Epithelial cell of esophagus (primary cell): ENCODE data around the gene ZNF738.
"Not testable (repeated sequence)": the region's sequence is repeated elsewhere in the genome, so short reads cannot be mapped to it uniquely, and the experiment has no call there.

Source experiments
- DNase-seq: peaks from one replicate; pipeline ENCODE4 v3.0.0; 2010; ENCODE audit warnings: low read depth
- H3K4me3 ChIP-seq: 2 replicates; pipeline ENCODE4 v1.5.1; 2011; ENCODE audit warnings: mild to moderate bottlenecking, low read length, control low read depth
- CTCF ChIP-seq: IDR thresholded peaks from 2 replicates; pipeline ENCODE4 v1.5.1; 2011; ENCODE audit warnings: low read depth, mild to moderate bottlenecking, low read length, control low read depth, inconsistent platforms; ENCODE audit not compliant: insufficient read depth; ENCODE audit errors: missing control alignments

ZNF738 gene

GRCh38 chr19:21323000-21323399 is 35.8 kb upstream of the ZNF738 start:
- TF ChIP-seq CTCF: no peak
- H3K4me3 ChIP-seq: no peak overlapping the region
- no peak for DNase-seq

GRCh38 chr19:21326169-21326568 is 32.6 kb upstream of the ZNF738 start:
- H3K4me3 ChIP-seq: no peak overlapping the region
- DNase-seq: no peak
- no peak for TF ChIP-seq CTCF

GRCh38 chr19:21328406-21328805 is 30.4 kb upstream of the ZNF738 start:
- DNase-seq: peak; percentile 2
- TF ChIP-seq CTCF: no peak

GRCh38 chr19:21328885-21329605 is 29.8 kb upstream of the ZNF738 start, which contains the start of gene ZNF708:
Gene ZNF708 (minus strand): TSS chr19:21329410. CDS start chr19:21329212, 198 bp downstream.
- peak within 1 kb of the TSS; percentile 98 for H3K4me3 ChIP-seq
- peak; percentile 90 for DNase-seq
- TF ChIP-seq CTCF: no peak

More at GRCh38 chr19:21328406-21328805, 30.4 kb upstream of the ZNF738 start:
- peak overlapping the region; percentile 98 for H3K4me3 ChIP-seq

GRCh38 chr19:21335721-21336120 is 23.1 kb upstream of the ZNF738 start:
- H3K4me3 ChIP-seq: no peak overlapping the region
- TF ChIP-seq CTCF: no peak
- DNase-seq: no peak

GRCh38 chr19:21344841-21345240 is 14.0 kb upstream of the ZNF738 start:
- DNase-seq, H3K4me3 ChIP-seq: not testable (repeated sequence)

- DNase-seq: no peak
These were observed 6.0 kb upstream of the ZNF738 start for GRCh38 chr19:21352830-21353229.

More at GRCh38 chr19:21352830-21353229, 6.0 kb upstream of the ZNF738 start:
- no peak for TF ChIP-seq CTCF
- no peak overlapping the region for H3K4me3 ChIP-seq
